Stomach smooth muscle (tissue), 2 donors: ENCODE results near the gene OR52N5.

Source experiments
- H3K27ac ChIP-seq: one replicate; pipeline ENCODE4 v1.7.0; 2013; ENCODE audit warnings: mild to moderate bottlenecking, low read length, inconsistent platforms
- H3K27me3 ChIP-seq, 2 donors: one replicate each; pipeline ENCODE4 v1.7.0; 2013; ENCODE audit warnings: low read length in 2 of 2; ENCODE audit not compliant: insufficient read depth in 2 of 2, control insufficient read depth in 1 of 2
- H3K36me3 ChIP-seq, 2 donors: one replicate each; pipeline ENCODE4 v1.7.0; 2013; ENCODE audit warnings: low read length in 2 of 2; ENCODE audit not compliant: control insufficient read depth in 2 of 2, insufficient read depth in 2 of 2
- H3K4me1 ChIP-seq: one replicate; pipeline ENCODE4 v1.7.0; 2013; ENCODE audit warnings: low read length; ENCODE audit not compliant: control insufficient read depth, insufficient read depth
- H3K4me3 ChIP-seq, 2 donors: one replicate each; pipeline ENCODE4 v1.7.0; 2013; ENCODE audit warnings: low read length in 2 of 2
- H3K9ac ChIP-seq, 2 donors: one replicate each; pipeline ENCODE4 v1.7.0; 2013; ENCODE audit warnings: low read length in 2 of 2, mild to moderate bottlenecking in 1 of 2
- H3K9me3 ChIP-seq, 2 donors: one replicate each; pipeline ENCODE4 v1.7.0; 2013; ENCODE audit warnings: low read length in 2 of 2; ENCODE audit not compliant: control insufficient read depth in 2 of 2
- donor health status: healthy.
- donor health status: Pancreatic carcinoma.

OR52N5 gene

DNA sequence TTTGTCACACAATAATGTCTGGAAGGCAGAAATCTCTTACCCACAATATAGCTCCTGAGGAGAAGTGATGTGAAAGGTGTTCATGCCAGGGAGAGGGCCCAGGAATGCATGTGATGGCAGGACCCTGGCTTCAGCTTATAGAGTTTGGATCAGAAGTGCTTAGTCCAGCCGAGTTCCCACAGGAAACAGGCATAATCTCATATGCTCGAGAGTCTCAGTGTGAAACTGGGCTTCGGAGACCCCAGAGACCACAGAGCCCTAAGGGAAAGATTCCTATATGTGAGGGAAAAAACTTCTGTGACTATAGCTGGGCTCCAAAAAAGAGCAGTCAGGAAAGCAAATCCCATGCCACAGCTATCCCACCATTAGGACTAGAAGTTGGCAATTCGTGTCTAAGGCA is at the start of gene OR52N5:
Gene OR52N5 (minus strand): TSS at position 101 of the 400 bp plus-strand sequence. CDS start 4,721 bp downstream, outside the sequence.
- Histone ChIP-seq H3K27me3 (no peaks in the 10 kb centered on the region), H3K27ac (no peak within 1 kb of the TSS), H3K9ac (no peak within 1 kb of the TSS), H3K4me3 (no peak within 1 kb of the TSS), H3K4me1 (no peaks in the 10 kb centered on the region), H3K36me3 (no peaks in the 10 kb centered on the region), H3K9me3 (no peaks in the 10 kb centered on the region)

DNA sequence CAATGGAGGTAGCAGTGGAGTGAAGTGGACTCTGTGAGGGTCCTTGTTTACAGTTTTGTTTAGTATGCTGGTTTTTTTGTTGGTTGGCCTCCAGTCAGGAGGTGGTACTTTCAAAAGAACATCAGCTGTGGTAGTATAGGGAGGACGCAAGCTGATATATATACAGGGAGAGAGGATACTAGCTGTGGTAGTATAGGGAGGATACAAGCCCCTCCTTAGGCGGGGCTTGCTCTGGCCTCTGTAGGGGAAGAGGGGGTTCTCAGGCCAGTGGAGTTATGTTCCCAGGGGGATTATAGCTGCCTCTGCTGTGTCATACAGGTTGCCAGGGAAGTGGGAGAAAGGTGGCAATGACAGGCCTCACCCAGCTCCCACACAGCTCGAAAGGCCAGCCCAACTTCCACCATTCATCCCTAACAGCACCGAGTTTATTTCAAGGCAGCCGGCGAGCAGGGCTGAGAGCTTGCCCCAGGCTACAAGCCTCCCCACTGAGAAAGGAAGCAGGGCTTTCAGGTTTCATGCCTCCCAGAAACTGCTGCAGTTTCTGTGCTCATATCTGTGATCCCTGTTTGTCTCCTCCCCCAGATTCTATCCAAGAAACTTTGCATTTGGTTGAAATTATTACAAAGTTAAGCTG is 48.2 kb upstream of the OR52N5 start:
- Histone ChIP-seq H3K27me3 (no peaks in the 10 kb centered on the region), H3K9ac (no peak overlapping the region), H3K4me3 (no peak overlapping the region), H3K4me1 (no peaks in the 10 kb centered on the region), H3K9me3 (peaks cover 0 to 2% of the 10 kb centered on the region in 2 donors), H3K36me3 (no peaks in the 10 kb centered on the region), H3K27ac (no peak overlapping the region)

DNA sequence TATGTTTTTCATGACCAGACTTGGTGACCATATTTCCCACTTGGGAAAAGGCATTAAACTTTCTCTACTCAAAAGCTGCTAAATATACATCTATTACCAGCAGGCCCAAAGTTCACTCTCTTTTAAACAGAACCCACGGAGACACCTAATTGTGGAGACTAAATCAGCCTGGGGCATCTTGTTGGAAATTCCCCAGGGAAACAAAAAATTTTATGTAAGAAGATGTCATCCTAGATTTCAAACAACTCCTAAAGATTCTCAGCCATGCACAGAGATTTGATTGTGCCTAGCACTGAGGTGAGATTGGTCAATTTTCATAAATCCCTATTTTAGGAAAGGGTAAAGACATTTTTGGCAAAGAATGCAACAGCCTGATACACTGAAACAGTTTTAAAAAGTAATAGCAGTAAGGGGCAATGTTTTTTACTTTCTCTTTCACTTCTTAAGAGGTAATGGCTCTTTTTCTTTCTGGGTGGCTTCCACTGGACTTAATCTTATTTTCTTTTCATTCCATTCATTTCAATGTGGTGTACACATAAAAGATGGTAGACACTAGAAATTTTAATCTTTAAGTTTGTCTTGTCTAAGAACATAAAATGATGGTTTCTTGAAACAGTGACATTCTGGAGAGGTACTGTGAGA is 35.2 kb upstream of the OR52N5 start:
- H3K9me3 ChIP-seq: no peaks in the 10 kb centered on the region
- no peak overlapping the region for H3K27ac ChIP-seq
- H3K27me3 ChIP-seq: no peaks in the 10 kb centered on the region
- no peak overlapping the region for H3K9ac ChIP-seq
- no peaks in the 10 kb centered on the region for H3K36me3 ChIP-seq
- no peak overlapping the region for H3K4me3 ChIP-seq
- H3K4me1 ChIP-seq: no peaks in the 10 kb centered on the region

DNA sequence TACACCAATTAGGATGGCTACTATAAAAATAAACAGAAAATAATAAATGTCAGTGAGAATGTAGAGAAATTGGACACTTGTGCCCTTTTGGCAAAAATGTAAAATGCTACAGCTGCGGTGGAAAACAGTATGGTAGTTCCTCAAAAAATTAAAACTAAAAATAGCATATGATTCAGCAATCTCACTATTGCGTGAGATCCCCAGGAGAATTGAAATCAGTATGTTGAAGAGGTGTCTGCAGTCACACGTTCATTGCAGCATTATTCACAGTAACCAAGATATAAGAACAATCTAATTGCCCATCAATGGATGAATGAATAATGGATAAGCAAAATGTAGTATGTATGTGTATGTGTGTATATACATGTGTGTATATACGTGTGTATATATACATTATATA is 32.4 kb upstream of the OR52N5 start:
- H3K27me3 ChIP-seq: no peaks in the 10 kb centered on the region
- H3K4me3 ChIP-seq: no peak overlapping the region
- no peaks in the 10 kb centered on the region for H3K9me3 ChIP-seq
- no peak overlapping the region for H3K9ac ChIP-seq
- no peaks in the 10 kb centered on the region for H3K4me1 ChIP-seq
- H3K27ac ChIP-seq: no peak overlapping the region
- H3K36me3 ChIP-seq: no peaks in the 10 kb centered on the region

GRCh38 chr11:5809905-5810795 is 27.0 kb upstream of the OR52N5 start:
- no peaks in the 10 kb centered on the region for H3K36me3 ChIP-seq
- peaks cover 6% of the 10 kb centered on the region for H3K4me1 ChIP-seq
- H3K27ac ChIP-seq: no peak overlapping the region
- no peak overlapping the region for H3K9ac ChIP-seq
- peaks cover 3 to 6% of the 10 kb centered on the region in 2 donors for H3K27me3 ChIP-seq
- no peak overlapping the region for H3K4me3 ChIP-seq
- no peaks in the 10 kb centered on the region for H3K9me3 ChIP-seq

DNA sequence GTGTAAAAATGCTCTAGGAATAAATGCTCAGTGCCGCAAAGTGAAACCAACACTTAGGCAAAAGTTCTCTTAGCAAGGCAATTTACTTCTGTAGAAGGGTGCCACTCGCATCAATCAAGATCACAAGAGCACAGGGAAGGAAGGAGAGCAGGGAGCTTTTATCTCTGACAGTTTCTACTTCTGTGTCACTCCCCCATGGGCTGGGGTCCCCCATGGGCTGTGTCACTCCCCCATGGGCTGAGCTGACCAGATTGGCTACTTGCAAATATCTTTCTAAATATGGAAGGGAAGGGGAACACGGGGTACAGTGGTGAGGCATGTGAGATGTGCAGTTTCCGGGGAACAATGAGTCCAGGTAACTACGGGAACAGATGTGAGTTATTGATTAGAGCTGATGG is 26.0 kb upstream of the OR52N5 start:
- Histone ChIP-seq H3K9ac (peak overlapping the region; percentile 17 to 43), H3K4me1 (peaks cover 6% of the 10 kb centered on the region), H3K4me3 (peak overlapping the region; percentile 73), H3K36me3 (no peaks in the 10 kb centered on the region), H3K27me3 (peaks cover 3 to 6% of the 10 kb centered on the region in 2 donors), H3K9me3 (no peaks in the 10 kb centered on the region), H3K27ac (no peak overlapping the region)

GRCh38 chr11:5808500-5809121 is 25.5 kb upstream of the OR52N5 start, which contains the start of gene OR52N2:
OR52N2 (plus strand) TSS chr11:5808924; CDS start chr11:5820336, 11,412 bp downstream.
- H3K36me3 ChIP-seq: no peaks in the 10 kb centered on the region
- peak within 1 kb of the TSS; percentile 73 for H3K4me3 ChIP-seq
- no peaks in the 10 kb centered on the region for H3K9me3 ChIP-seq
- H3K9ac ChIP-seq: peak within 1 kb of the TSS; percentile 17 to 43
- peaks cover 3 to 6% of the 10 kb centered on the region in 2 donors for H3K27me3 ChIP-seq
- peaks cover 6% of the 10 kb centered on the region for H3K4me1 ChIP-seq
- no peak within 1 kb of the TSS for H3K27ac ChIP-seq

DNA sequence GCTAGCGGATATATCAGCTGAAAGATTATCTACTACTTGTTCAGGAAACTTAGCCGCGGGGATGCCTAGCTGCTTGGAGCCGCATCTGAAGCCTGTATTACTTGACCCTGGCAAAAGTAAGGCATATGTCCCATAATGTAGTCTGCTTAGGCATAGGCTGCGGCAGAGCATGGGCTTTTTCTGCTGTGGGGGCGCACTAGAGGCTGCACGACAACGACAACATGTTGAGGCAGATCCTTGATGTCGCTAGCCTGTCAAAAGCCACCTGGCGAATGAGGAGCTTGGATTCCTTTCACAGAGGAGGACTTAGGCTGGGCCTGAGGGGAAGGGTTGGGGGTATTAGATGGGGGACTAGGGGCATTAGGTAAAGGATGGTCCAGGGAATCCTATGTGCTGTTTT is 24.4 kb upstream of the OR52N5 start:
- no peak overlapping the region for H3K27ac ChIP-seq
- no peak overlapping the region for H3K9ac ChIP-seq
- no peak overlapping the region for H3K4me3 ChIP-seq
- H3K36me3 ChIP-seq: no peaks in the 10 kb centered on the region
- peaks cover 6% of the 10 kb centered on the region for H3K4me1 ChIP-seq
- no peaks in the 10 kb centered on the region for H3K9me3 ChIP-seq
- peaks cover 3 to 6% of the 10 kb centered on the region in 2 donors for H3K27me3 ChIP-seq

- Histone ChIP-seq H3K36me3 (no peaks in the 10 kb centered on the region), H3K9me3 (no peaks in the 10 kb centered on the region), H3K27ac (no peak overlapping the region), H3K4me1 (peaks cover 5% of the 10 kb centered on the region), H3K4me3 (no peak overlapping the region), H3K9ac (no peak overlapping the region), H3K27me3 (peaks cover 3 to 4% of the 10 kb centered on the region in 2 donors)
These were observed 20.8 kb upstream of the OR52N5 start for GRCh38 chr11:5803982-5804381.

GRCh38 chr11:5796541-5796940 is 13.4 kb upstream of the OR52N5 start:
- Histone ChIP-seq H3K27me3 (no peaks in the 10 kb centered on the region), H3K4me3 (no peak overlapping the region), H3K9ac (no peak overlapping the region), H3K27ac (no peak overlapping the region), H3K9me3 (no peaks in the 10 kb centered on the region), H3K36me3 (no peaks in the 10 kb centered on the region), H3K4me1 (no peaks in the 10 kb centered on the region)
